Breast epithelium (tissue), 4 donors: ENCODE results near the gene HPSE. TPM values are rescaled to one million over a fixed set of nuclear protein-coding genes. Genes with fewer than 3 reads are reported as not detected.

Source experiments
- DNase-seq, 2 donors: peaks; one replicate each; pipeline ENCODE4 v3.0.0-alpha.2; 2019; ENCODE audit warnings: low spot score in 2 of 2
- H3K27ac ChIP-seq, 2 donors: fragments of 200-600 bp; sonication (generic) in 1 of 2; one replicate each; pipeline ENCODE4 v1.5.1; 2016 to 2019; ENCODE audit warnings: mild to moderate bottlenecking in 1 of 2
- H3K27me3 ChIP-seq, 2 donors: fragments of 200-600 bp; sonication (generic) in 1 of 2; one replicate each; pipeline versions ENCODE4 v1.5.1 to v1.6.0; 2017 to 2019; ENCODE audit warnings: control low read depth in 1 of 2, mild to moderate bottlenecking in 1 of 2
- H3K36me3 ChIP-seq: fragments of 200-600 bp; one replicate; pipeline ENCODE4 v1.5.1; 2019
- H3K4me1 ChIP-seq, 2 donors: fragments of 200-600 bp; sonication (generic); one replicate each; pipeline ENCODE4 v1.5.1; 2016 to 2019; ENCODE audit warnings: control low read depth in 1 of 2
- H3K4me3 ChIP-seq, 3 donors: fragments of 200-600 bp; sonication (generic); 1 replicate in 2 of 3; 2 replicates in 1 of 3; pipeline ENCODE4 v1.5.1; 2016 to 2019; ENCODE audit warnings: mild to moderate bottlenecking in 3 of 3, moderate library complexity in 2 of 3
- H3K9me3 ChIP-seq, 2 donors: fragments of 200-600 bp; sonication (generic) in 1 of 2; one replicate each; pipeline ENCODE4 v1.5.1; 2016 to 2019; ENCODE audit warnings: control low read depth in 1 of 2
- POLR2A ChIP-seq: fragments of 450-650 bp; IDR thresholded peaks from one replicate; pipeline ENCODE4 v1.6.1; 2016; ENCODE audit warnings: antibody characterized with exemption, mild to moderate bottlenecking, moderate library complexity
- POLR2AphosphoS5 ChIP-seq, 3 donors: sonication (generic); formaldehyde crosslinking; IDR thresholded peaks; one replicate each; pipeline ENCODE4 v1.6.1; 2017; ENCODE audit warnings: antibody characterized with exemption in 3 of 3
- intact Hi-C: fragments of 100-400 bp; cut with DNase I; formaldehyde crosslinking; loops from one replicate; pipeline ENCODE4 v1.15.1; 2023; ENCODE audit warnings: low total_unique reads
- total RNA-seq, 3 donors: library from RNA; depleted of rRNA; stranded (reverse); fragments of >200 nt; gene quantifications; one replicate each; pipeline ENCODE4 v1.1.0, GENCODE V29; 2016
- TF ChIP-seq, protein P1 (sequence below), 3 donors: fragments of 450-650 bp; IDR thresholded peaks; one replicate each; pipeline ENCODE4 v1.5.1; 2016 to 2017; ENCODE audit warnings: antibody characterized with exemption in 3 of 3, mild to moderate bottlenecking in 3 of 3, moderate library complexity in 3 of 3

The HPSE gene
- total RNA-seq, result 1 to 10 TPM; 1.3 to 3.8 (median 1.6) TPM

DNA sequence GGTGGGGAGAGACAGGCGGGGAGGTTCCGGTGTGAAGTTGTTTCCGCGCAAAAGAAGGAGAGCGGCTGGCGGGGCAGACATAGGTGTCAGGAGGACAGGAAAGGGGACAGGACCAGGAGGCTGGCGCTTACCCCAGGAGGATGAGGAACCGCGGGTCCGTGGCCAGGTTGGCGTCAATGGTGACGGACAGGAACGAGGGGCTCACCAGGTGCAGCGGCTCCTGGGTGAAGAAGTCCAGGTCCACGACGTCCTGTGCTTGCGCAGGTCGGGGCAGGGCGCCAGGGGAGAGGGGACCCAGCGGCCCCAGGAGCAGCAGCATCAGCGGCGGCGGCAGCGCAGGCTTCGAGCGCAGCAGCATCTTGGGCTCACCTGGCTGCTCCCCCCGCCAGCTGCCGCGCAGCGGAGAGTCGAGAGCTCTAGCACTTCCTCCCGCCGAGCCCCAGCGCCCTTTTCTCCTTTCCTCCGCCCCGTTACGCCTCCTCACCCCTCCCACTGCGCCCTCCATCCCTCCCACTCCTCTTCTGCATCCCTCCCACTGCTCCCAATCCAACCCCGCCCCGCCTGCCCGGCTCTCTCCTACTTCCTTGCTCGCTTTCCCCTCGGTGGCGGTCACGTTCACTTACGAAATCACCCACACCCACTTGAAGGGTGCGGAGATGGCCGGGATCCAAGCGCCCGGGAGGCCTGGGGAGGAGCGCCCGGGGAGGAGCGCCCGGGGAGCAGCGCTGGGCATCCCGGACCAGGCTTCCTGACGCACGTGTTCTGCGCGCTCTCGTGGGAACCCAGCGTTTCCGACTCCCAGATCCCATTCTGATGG is at the start of gene HPSE:
HPSE (minus strand) TSS at position 424 of the 817 bp plus-strand sequence; CDS start at position 358, 66 bp downstream.
- intact Hi-C loops, result no loop called here
- H3K4me3 ChIP-seq, result peak within 1 kb of the TSS; percentile 40 to 75 (median 52)
- no peak within 1 kb of the TSS for H3K27ac ChIP-seq
- H3K4me1 ChIP-seq, result peaks cover 2 to 7% of the 10 kb centered on the region in 2 donors
- no peaks in the 10 kb centered on the region for H3K9me3 ChIP-seq
- TF ChIP-seq POLR2A, result no peak
- H3K36me3 ChIP-seq, result no peaks in the 10 kb centered on the region
- peaks cover 0 to 13% of the 10 kb centered on the region in 2 donors for H3K27me3 ChIP-seq
- peak in 1 of 2 donors; percentile 54 for DNase-seq

DNA sequence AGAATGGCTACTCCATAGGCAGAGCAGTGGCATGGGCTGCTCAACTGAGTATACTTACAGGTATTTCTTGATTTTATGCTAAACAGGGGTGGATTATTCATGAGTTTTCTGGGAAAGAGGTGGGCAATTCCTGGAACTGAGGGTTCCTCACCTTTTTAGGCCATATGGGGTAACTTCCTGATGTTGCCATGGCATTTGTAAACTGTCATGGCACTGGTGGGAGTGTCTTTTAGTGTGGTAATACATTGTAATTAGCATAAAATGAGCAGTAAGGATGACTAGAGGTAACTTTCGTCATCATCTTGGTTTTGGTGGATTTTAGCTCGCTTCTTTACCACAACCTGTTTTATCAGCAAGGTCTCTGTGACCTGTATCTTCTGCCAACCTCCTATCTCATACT is 48.2 kb upstream of the HPSE start:
- H3K27ac ChIP-seq, result no peak overlapping the region
- no peaks in the 10 kb centered on the region for H3K4me1 ChIP-seq
- TF ChIP-seq, protein P1, sequence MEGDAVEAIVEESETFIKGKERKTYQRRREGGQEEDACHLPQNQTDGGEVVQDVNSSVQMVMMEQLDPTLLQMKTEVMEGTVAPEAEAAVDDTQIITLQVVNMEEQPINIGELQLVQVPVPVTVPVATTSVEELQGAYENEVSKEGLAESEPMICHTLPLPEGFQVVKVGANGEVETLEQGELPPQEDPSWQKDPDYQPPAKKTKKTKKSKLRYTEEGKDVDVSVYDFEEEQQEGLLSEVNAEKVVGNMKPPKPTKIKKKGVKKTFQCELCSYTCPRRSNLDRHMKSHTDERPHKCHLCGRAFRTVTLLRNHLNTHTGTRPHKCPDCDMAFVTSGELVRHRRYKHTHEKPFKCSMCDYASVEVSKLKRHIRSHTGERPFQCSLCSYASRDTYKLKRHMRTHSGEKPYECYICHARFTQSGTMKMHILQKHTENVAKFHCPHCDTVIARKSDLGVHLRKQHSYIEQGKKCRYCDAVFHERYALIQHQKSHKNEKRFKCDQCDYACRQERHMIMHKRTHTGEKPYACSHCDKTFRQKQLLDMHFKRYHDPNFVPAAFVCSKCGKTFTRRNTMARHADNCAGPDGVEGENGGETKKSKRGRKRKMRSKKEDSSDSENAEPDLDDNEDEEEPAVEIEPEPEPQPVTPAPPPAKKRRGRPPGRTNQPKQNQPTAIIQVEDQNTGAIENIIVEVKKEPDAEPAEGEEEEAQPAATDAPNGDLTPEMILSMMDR (IDR thresholded peaks at IDR 0.05), result no peak
- no peak overlapping the region for H3K4me3 ChIP-seq
- H3K27me3 ChIP-seq, result no peaks in the 10 kb centered on the region
- intact Hi-C loops, result no loop called here
- H3K36me3 ChIP-seq, result no peaks in the 10 kb centered on the region
- DNase-seq, result no peak
- H3K9me3 ChIP-seq, result peaks cover 7 to 28% of the 10 kb centered on the region in 2 donors

DNA sequence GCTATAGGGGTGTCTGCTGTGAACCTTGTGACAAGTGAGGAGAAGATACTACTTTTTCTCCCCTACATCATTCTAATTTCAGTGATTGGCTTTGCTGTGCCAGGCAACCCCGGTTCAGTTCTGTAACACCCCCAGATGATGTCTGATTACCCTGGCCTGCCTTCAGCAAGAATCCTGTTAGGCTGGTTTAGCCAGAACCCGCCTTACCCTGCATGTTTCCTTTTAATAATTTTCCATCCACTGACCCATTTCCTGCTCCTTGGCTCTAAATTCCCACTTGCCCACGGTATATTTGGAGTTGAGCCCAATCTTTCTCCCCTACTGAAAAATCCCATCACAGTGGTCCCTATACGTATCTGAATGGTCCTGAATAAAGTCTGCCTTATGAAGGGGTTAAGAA is 46.5 kb upstream of the HPSE start:
- intact Hi-C loops, result no loop called here
- TF ChIP-seq POLR2AphosphoS5 (IDR thresholded peaks at IDR 0.05) (no peak), POLR2A (no peak)
- TF ChIP-seq, protein P1 (IDR thresholded peaks at IDR 0.05), result no peak
- no peak for DNase-seq

DNA sequence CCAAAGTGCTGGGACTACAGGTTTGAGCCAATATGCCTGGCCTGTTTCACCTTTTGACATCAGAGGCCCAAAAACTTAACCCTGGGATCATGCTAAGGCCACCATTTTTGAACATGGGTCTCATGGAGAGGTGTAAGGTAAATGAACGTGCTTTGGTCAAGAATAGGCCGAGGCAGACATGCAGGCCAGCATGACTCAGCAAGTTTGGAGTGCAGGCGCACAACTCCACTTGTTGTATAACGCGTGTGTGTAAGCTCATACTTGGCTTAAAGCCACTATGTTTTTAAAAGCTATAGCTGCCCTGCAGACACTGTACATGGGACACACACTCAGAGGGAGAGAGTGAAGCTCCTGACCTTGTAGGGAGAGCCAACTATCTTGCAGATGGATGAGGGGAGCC is 43.8 kb upstream of the HPSE start:
- H3K27me3 ChIP-seq, result no peaks in the 10 kb centered on the region
- no peaks in the 10 kb centered on the region for H3K4me1 ChIP-seq
- intact Hi-C loops, result no loop called here
- TF ChIP-seq POLR2AphosphoS5 (IDR thresholded peaks at IDR 0.05) (no peak), POLR2A (no peak)
- TF ChIP-seq, protein P1 (IDR thresholded peaks at IDR 0.05), result no peak
- H3K4me3 ChIP-seq, result no peak overlapping the region
- no peak overlapping the region for H3K27ac ChIP-seq
- DNase-seq, result no peak
- H3K9me3 ChIP-seq, result peaks cover 11 to 29% of the 10 kb centered on the region in 2 donors
- no peaks in the 10 kb centered on the region for H3K36me3 ChIP-seq

More for the DNA sequence above, 46.5 kb upstream of the HPSE start:
- Histone ChIP-seq H3K36me3 (no peaks in the 10 kb centered on the region), H3K27ac (no peak overlapping the region), H3K9me3 (peaks cover 7 to 29% of the 10 kb centered on the region in 2 donors), H3K27me3 (no peaks in the 10 kb centered on the region), H3K4me1 (no peaks in the 10 kb centered on the region), H3K4me3 (no peak overlapping the region)

DNA sequence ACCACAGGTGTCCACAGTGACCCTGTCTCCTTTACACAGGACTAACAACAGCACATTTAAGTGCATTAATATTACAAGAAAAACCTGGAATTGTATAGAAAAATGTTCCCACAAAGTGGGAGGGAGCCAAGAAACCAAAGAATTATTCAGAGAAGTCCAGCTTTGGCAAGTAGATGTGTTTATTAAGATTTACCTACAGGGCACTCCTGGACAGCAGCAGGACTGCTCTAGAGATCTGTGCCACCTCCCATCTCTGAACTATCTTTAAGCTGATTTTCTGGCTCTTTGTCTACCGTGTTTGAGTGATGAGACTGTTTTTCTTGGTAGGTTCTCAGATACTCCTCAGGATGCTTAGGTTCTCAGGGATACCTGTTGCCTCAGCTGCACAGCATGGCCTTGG is 38.3 kb upstream of the HPSE start:
- DNase-seq, result no peak
- TF ChIP-seq POLR2A, result no peak
- TF ChIP-seq POLR2AphosphoS5 (IDR thresholded peaks at IDR 0.05), result no peak
- TF ChIP-seq, protein P1 (IDR thresholded peaks at IDR 0.05), result no peak
- no peaks in the 10 kb centered on the region for H3K4me1 ChIP-seq

More for the DNA sequence above, 38.3 kb upstream of the HPSE start:
- Histone ChIP-seq H3K4me3 (no peak overlapping the region), H3K36me3 (no peaks in the 10 kb centered on the region), H3K9me3 (peaks cover 2 to 4% of the 10 kb centered on the region in 2 donors), H3K27ac (no peak overlapping the region), H3K27me3 (no peaks in the 10 kb centered on the region)
- intact Hi-C loops, result loop anchor here (2.0 kb wide), 1 partner anchor 50 kb away; no protein-coding TSS in a partner anchor
